Body of pancreas (tissue), 4 donors: ENCODE data around the gene ZNF525.

Source experiments
- POLR2A ChIP-seq, 3 donors: fragments of 450-650 bp; IDR thresholded peaks; one replicate each; pipeline ENCODE4 v1.6.1; 2016; ENCODE audit warnings: antibody characterized with exemption in 3 of 3, mild to moderate bottlenecking in 2 of 3
- TF ChIP-seq, protein P1 (sequence below), 7 experiments: fragments of 450-650 bp in 4 of 7; fragments of 200-600 bp in 3 of 7; sonication (generic) in 3 of 7; IDR thresholded peaks; one replicate each; pipeline ENCODE4 v1.5.1; 2016 to 2019; ENCODE audit warnings: antibody characterized with exemption in 7 of 7

GRCh38 chr19:53332484-53332883 is 33.0 kb upstream of the ZNF525 start:
- TF ChIP-seq POLR2A (IDR thresholded peaks at IDR 0.05) = no peak
- TF ChIP-seq, protein P1, sequence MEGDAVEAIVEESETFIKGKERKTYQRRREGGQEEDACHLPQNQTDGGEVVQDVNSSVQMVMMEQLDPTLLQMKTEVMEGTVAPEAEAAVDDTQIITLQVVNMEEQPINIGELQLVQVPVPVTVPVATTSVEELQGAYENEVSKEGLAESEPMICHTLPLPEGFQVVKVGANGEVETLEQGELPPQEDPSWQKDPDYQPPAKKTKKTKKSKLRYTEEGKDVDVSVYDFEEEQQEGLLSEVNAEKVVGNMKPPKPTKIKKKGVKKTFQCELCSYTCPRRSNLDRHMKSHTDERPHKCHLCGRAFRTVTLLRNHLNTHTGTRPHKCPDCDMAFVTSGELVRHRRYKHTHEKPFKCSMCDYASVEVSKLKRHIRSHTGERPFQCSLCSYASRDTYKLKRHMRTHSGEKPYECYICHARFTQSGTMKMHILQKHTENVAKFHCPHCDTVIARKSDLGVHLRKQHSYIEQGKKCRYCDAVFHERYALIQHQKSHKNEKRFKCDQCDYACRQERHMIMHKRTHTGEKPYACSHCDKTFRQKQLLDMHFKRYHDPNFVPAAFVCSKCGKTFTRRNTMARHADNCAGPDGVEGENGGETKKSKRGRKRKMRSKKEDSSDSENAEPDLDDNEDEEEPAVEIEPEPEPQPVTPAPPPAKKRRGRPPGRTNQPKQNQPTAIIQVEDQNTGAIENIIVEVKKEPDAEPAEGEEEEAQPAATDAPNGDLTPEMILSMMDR (IDR thresholded peaks at IDR 0.05) = no peak
